Measurements from ENCODE around the gene SNRPD3. TPM values are rescaled to one million over a fixed set of nuclear protein-coding genes. Genes with fewer than 3 reads are reported as not detected.
A peak's percentile ranks its signal among the peaks of the same experiment; 100 is the strongest.
"Not testable (repeated sequence)": the region's sequence is repeated elsewhere in the genome, so short reads cannot be mapped to it uniquely, and the experiment has no call there.

SNRPD3 gene
- total RNA-seq, 8 experiments from 2014 or later, result 83.9 to 206 (median 150) TPM

- ATAC-seq (replicated peaks in 6 of 8), result no peak
- no peak overlapping the region for H3K27ac ChIP-seq
Measured at GRCh38 chr22:24541681-24542515, 13.9 kb upstream of the SNRPD3 start.

GRCh38 chr22:24542641-24543040, 13.2 kb upstream of the SNRPD3 start:
- no peak for ATAC-seq (replicated peaks in 6 of 8)
- Histone ChIP-seq H3K27ac (no peak overlapping the region), H3K4me1 (replicated peaks in 1 of 2) (no peaks in the 10 kb centered on the region), H3K4me3 (no peak overlapping the region)
- 100% methylated on average over 1 of the region's 9 CpGs; no CpG with 5 or more reads in 9 of the 10 experiments for WGBS, 10 experiments
- in situ Hi-C loops (cut with MboI; ENCODE audit: low pct_unique_long_range_greater_than_20kb in 2 of 9, low sequenced_read_pairs in 9 of 9, unreplicated experiment in 9 of 9), result no loop called here

More at GRCh38 chr22:24541681-24542515, 13.9 kb upstream of the SNRPD3 start:
- Histone ChIP-seq H3K4me1 (replicated peaks in 1 of 2) (no peaks in the 10 kb centered on the region), H3K4me3 (no peak overlapping the region)
- 70 to 100% (median 87%) methylated on average over 1 to 5 of the region's 6 CpGs; no CpG with 5 or more reads in 4 of the 10 experiments for WGBS, 10 experiments
- in situ Hi-C loops (cut with MboI; ENCODE audit: low pct_unique_long_range_greater_than_20kb in 2 of 9, low sequenced_read_pairs in 9 of 9, unreplicated experiment in 9 of 9), result no loop called here

- ATAC-seq (replicated peaks in 6 of 8), result peak in 1 of 8 experiments; percentile 8
- no peak overlapping the region for H3K4me3 ChIP-seq
- H3K4me1 ChIP-seq (replicated peaks in 1 of 2), result no peaks in the 10 kb centered on the region
- 84 to 93% methylated on average over 4 to 5 of the region's 7 CpGs; no CpG with 5 or more reads in 8 of the 10 experiments for WGBS, 10 experiments
- in situ Hi-C loops (cut with MboI; ENCODE audit: low pct_unique_long_range_greater_than_20kb in 2 of 9, low sequenced_read_pairs in 9 of 9, unreplicated experiment in 9 of 9), result no loop called here
- no peak overlapping the region for H3K27ac ChIP-seq
Measured at GRCh38 chr22:24543185-24543601, 12.6 kb upstream of the SNRPD3 start.

- in situ Hi-C loops (cut with MboI; ENCODE audit: low pct_unique_long_range_greater_than_20kb in 2 of 9, low sequenced_read_pairs in 9 of 9, unreplicated experiment in 9 of 9), result no loop called here
- H3K4me1 ChIP-seq (replicated peaks in 1 of 2), result no peaks in the 10 kb centered on the region
- H3K27ac ChIP-seq, result no peak overlapping the region
- 92% methylated on average over 2 of the region's 11 CpGs; no CpG with 5 or more reads in 9 of the 10 experiments for WGBS, 10 experiments
- ATAC-seq (replicated peaks in 6 of 8), result peak in 1 of 8 experiments; percentile 16
- no peak overlapping the region for H3K4me3 ChIP-seq
Measured at GRCh38 chr22:24543679-24544243, 12.0 kb upstream of the SNRPD3 start.

GRCh38 chr22:24548812-24549211, 7.0 kb upstream of the SNRPD3 start:
- Histone ChIP-seq H3K4me3 (no peak overlapping the region), H3K27ac (no peak overlapping the region), H3K4me1 (replicated peaks in 1 of 2) (peaks cover 8 to 11% of the 10 kb centered on the region in 2 donors)
- in situ Hi-C loops (cut with MboI; ENCODE audit: low pct_unique_long_range_greater_than_20kb in 2 of 9, low sequenced_read_pairs in 9 of 9, unreplicated experiment in 9 of 9), result no loop called here
- 80 to 100% methylated on average over 1 of the region's 4 CpGs; no CpG with 5 or more reads in 8 of the 10 experiments for whole genome bisulfite sequencing, 10 experiments
- no peak for ATAC-seq (replicated peaks in 6 of 8)

GRCh38 chr22:24550028-24550901, 5.5 kb upstream of the SNRPD3 start:
- peaks cover 12% of the 10 kb centered on the region in 2 donors for H3K4me1 ChIP-seq (replicated peaks in 1 of 2)
- no peak overlapping the region for H3K4me3 ChIP-seq
- 55 to 100% (median 100%) methylated on average over 1 to 4 of the region's 8 CpGs; no CpG with 5 or more reads in 3 of the 10 experiments for WGBS, 10 experiments
- ATAC-seq (replicated peaks in 6 of 8), result no peak
- in situ Hi-C loops (cut with MboI; ENCODE audit: low pct_unique_long_range_greater_than_20kb in 2 of 9, low sequenced_read_pairs in 9 of 9, unreplicated experiment in 9 of 9), result no loop called here
- no peak overlapping the region for H3K27ac ChIP-seq

GRCh38 chr22:24550902-24551435, 4.8 kb upstream of the SNRPD3 start:
- WGBS, 10 experiments, result 33 to 100% (median 80%) methylated on average over 1 to 3 of the region's 6 CpGs; no CpG with 5 or more reads in 5 of the 10 experiments
- H3K4me1 ChIP-seq (replicated peaks in 1 of 2), result peaks cover 12% of the 10 kb centered on the region in 2 donors
- no peak for ATAC-seq (replicated peaks in 6 of 8)
- in situ Hi-C loops (cut with MboI; ENCODE audit: low pct_unique_long_range_greater_than_20kb in 2 of 9, low sequenced_read_pairs in 9 of 9, unreplicated experiment in 9 of 9), result no loop called here
- no peak overlapping the region for H3K27ac ChIP-seq
- no peak overlapping the region for H3K4me3 ChIP-seq

- H3K4me3 ChIP-seq; in situ Hi-C loops (cut with MboI; ENCODE audit: low pct_unique_long_range_greater_than_20kb in 2 of 9, low sequenced_read_pairs in 9 of 9, unreplicated experiment in 9 of 9); H3K27ac ChIP-seq; ATAC-seq (replicated peaks in 6 of 8): not testable (repeated sequence)
- peaks cover 12 to 19% of the 10 kb centered on the region in 2 donors for H3K4me1 ChIP-seq (replicated peaks in 1 of 2)
- WGBS, 10 experiments, result 67 to 100% (median 89%) methylated on average over 1 to 8 of the region's 10 CpGs; no CpG with 5 or more reads in 1 of the 10 experiments
Measured at GRCh38 chr22:24552503-24553286, 3.1 kb upstream of the SNRPD3 start.

- WGBS, 10 experiments, result 33 to 69% (median 60%) methylated on average over 1 to 10 of the region's 12 CpGs; no CpG with 5 or more reads in 5 of the 10 experiments
- Histone ChIP-seq H3K4me1 (replicated peaks in 1 of 2) (peaks cover 12 to 19% of the 10 kb centered on the region in 2 donors), H3K27ac (no peak overlapping the region), H3K4me3 (peak overlapping the region; percentile 74 to 99 (median 88))
- peak in 1 of 8 experiments; percentile 0 for ATAC-seq (replicated peaks in 6 of 8)
- in situ Hi-C loops (cut with MboI; ENCODE audit: low pct_unique_long_range_greater_than_20kb in 2 of 9, low sequenced_read_pairs in 9 of 9, unreplicated experiment in 9 of 9), result no loop called here
Measured at GRCh38 chr22:24553597-24554312, 2.0 kb upstream of the SNRPD3 start.

GRCh38 chr22:24554313-24555164, 1.3 kb upstream of the SNRPD3 start, which contains the start of gene GUCD1:
Gene GUCD1, minus strand, starts transcription at chr22:24555138. Its CDS starts 147 bp downstream, at chr22:24554991.
- H3K27ac ChIP-seq, result peak within 1 kb of the TSS; percentile 83 to 91
- peaks cover 12 to 19% of the 10 kb centered on the region in 2 donors for H3K4me1 ChIP-seq (replicated peaks in 1 of 2)
- peak within 1 kb of the TSS; percentile 74 to 99 (median 88) for H3K4me3 ChIP-seq
- ATAC-seq (replicated peaks in 6 of 8), result peak in 6 of 8 experiments; percentile 1 to 51 (median 36)
- 0 to 3% (median 0%) methylated on average over 4 to 10 of the region's 64 CpGs; no CpG with 5 or more reads in 4 of the 10 experiments for WGBS, 10 experiments
- in situ Hi-C loops (cut with MboI; ENCODE audit: low pct_unique_long_range_greater_than_20kb in 2 of 9, low sequenced_read_pairs in 9 of 9, unreplicated experiment in 9 of 9), result no loop called here

GRCh38 chr22:24559471-24559870, 3.7 kb downstream of the SNRPD3 start:
- no peak overlapping the region for H3K27ac ChIP-seq
- ATAC-seq (replicated peaks in 6 of 8), result no peak
- peaks cover 0 to 8% of the 10 kb centered on the region in 2 donors for H3K4me1 ChIP-seq (replicated peaks in 1 of 2)
- 50 to 100% (median 76%) methylated on average over 1 to 4 of the region's 4 CpGs; no CpG with 5 or more reads in 3 of the 10 experiments for WGBS, 10 experiments
- in situ Hi-C loops (cut with MboI; ENCODE audit: low pct_unique_long_range_greater_than_20kb in 2 of 9, low sequenced_read_pairs in 9 of 9, unreplicated experiment in 9 of 9), result no loop called here
- H3K4me3 ChIP-seq, result no peak overlapping the region

All from motor neuron (in vitro differentiated cells).